Stimulated activated CD8-positive, alpha-beta memory T cell treated with anti-CD3 and anti-CD28 coated beads, Interleukin-4, amount 100 ng/mL, for 1 hour (primary cell): ENCODE measurements around the gene CASP8.
"Not testable (repeated sequence)": the region's sequence is repeated elsewhere in the genome, so short reads cannot be mapped to it uniquely, and the experiment has no call there.

ENCODE experiments used
- DNase-seq, 2 donors: peaks; one replicate each; pipeline ENCODE4 v3.0.0-alpha.2; 2020; ENCODE audit warnings: low read depth in 2 of 2, low spot score in 1 of 2

CASP8 gene

DNA sequence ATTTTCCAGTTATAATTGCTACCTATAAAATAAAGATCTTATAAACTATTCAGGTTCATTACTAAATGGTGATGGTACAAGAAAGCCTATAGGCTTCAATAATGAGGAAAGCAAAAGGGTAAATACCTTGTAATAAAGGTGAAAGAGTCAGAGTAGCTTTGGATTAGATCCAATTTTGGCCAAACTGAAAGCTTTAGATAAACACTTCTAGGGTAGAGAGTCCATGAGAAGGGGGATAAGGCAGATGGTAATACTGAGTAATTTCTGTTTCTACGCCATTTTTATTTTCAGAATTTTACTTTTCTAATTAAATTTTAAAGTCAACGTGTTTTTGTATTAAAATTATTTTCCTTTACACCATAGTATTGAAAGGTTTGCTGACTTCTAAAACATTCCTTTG lies 9.4 kb downstream of the CASP8 start:
- no peak for DNase-seq

DNA sequence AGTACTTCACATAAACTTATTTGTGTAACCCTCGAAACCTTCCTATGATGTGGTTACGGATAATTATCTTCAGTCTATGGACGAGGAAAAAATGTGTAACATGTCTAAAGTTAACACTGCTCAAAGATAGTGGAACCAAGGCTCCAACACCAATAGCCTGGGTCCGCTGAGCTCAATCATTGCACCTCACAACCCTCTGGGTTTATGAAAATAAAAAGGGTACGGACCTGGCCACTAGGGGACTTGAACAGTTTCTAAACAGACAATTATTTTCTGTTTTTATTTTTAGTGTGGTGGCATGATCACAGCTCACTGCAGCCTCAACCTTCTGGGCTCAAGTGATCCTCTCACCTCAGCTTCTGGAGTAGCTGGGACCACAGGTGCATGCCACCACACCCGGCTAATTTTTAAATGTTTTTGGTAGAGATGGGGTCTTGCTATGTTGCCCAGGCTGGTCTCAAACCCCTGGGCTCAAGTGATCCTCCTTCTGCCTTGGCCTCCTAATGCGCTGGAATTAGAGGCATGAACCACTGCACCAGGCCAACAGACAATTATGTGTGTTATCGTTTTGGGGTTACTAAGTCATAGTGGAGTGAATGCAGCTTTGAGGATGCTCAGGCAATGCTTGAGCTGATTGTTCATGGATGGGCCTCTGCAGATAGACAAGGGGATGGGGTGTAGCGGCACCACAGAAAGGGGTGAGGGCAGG lies 10.1 kb downstream of the CASP8 start:
- no peak for DNase-seq

DNA sequence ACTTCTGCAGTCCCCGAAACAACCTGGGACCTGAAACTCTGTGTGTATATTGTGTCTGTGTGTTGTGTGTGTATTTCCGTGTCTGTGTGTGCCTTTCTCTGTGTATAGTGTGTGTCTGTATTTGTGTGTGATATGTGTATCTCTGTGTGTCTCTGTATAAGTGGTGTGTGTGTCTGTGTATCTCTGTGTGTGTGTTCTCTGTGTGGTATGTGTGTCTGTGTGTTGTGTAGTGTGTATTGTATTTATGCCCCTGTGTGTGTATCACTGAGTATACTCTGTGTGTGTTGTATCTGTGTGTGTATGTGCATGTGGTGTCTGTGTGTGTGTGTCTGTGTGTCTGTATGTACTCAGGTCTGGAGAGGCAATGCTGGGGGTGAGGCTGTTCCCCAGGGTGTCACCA lies 11.6 kb downstream of the CASP8 start:
- no peak for DNase-seq

DNA sequence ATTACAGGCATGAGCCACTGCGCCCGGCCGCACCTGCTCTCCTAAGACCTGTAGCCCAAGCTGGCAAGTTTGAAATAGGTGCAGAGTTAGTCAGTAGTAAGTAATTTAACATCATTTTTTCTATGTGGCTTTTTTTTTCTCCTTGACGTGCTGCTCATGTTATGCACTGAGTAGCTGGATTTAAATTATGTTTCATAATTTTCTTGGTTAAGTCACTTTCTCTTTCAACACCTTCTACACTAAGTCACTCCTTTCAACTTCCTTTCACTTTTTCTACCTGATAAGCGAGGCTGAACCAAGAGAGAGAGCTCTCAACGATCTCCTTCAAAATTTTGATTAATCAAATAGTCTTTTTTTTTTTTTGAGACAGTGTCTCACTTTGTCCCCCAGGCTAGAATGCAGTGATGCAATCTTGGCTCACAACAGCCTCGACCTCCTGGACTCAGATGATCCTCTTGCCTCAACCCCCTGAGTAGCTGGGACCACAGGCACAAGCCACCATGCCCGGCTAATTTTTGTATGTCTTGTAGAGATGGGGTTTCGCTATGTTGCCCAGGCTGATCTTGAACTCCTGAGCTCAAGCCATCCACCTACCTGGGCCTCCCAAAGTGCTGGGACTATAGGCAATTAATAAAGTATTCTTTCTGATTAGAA lies 13.1 kb downstream of the CASP8 start:
- DNase-seq, result no peak

DNA sequence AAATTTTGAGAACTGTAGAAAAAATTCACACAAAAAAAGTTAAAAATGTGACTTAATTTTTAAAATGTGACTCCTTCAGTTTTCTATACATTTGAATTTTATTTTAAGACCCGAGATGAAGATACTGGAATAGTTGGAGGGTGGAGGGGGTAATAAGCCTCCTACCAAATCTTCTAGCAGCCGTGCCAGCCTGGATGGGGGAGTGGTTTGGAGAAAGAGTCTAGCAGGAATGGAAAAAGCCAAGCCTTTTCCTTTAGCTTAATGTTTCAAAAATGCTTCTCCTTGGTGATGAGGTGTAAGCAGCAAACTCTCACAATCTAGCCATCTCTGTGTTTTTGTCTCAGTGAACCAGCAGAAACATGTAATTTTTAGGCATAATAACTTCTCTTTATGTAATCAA lies 14.7 kb downstream of the CASP8 start:
- no peak for DNase-seq

DNA sequence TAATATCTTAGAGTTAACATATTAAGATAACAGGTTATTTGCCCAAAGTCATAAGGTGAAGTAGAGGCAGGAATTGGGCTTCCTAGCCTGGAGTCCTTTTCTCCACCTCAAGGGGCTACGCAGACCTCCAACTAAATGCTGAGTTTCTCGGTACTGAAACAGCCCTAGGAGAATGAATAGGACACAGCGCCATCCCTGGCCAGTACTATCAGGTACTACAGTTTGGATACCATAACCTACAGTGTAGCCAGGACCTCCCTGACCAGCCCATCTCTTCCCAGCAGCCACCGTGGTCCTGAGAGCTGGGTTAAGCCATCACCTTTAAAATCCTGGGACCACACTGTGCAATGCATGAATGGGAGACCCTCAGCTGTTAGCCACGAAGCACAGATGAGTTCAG lies 15.7 kb downstream of the CASP8 start:
- no peak for DNase-seq

DNA sequence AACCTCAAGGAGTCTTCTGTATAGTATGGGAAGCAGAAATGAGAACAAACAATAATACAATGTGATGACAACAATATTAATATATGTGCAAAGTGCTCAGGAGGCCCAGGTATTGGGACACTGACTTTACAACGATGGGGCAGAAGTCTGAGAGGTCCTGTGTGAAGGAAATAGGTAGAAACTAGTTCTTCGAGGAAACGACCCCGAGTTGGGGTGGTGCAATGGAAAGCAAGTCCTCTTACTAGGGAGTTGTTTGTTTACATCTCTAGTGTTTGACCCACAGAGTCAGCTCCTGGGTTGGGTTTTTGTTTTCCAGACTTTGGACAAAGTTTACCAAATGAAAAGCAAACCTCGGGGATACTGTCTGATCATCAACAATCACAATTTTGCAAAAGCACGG lies 16.2 kb downstream of the CASP8 start:
- no peak for DNase-seq

DNA sequence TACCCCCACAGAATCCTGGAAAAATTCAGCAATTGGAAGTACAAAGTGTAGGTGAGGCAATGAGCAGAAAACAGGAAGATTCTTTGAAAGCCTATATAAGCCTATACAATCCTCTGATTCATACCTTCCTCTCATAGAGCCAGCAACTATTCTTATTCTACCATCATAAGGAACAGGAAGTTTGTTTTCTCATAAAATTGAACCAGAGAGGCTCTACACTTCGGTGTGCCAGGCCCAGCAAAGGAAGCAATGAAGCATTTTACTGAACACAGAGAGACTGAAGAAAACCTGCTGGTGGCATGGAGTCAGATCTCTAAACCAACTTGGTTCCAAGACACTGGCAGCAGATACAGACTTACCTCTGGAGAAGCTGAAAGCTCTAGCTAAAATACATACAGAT lies 18.7 kb downstream of the CASP8 start:
- DNase-seq, result no peak

DNA sequence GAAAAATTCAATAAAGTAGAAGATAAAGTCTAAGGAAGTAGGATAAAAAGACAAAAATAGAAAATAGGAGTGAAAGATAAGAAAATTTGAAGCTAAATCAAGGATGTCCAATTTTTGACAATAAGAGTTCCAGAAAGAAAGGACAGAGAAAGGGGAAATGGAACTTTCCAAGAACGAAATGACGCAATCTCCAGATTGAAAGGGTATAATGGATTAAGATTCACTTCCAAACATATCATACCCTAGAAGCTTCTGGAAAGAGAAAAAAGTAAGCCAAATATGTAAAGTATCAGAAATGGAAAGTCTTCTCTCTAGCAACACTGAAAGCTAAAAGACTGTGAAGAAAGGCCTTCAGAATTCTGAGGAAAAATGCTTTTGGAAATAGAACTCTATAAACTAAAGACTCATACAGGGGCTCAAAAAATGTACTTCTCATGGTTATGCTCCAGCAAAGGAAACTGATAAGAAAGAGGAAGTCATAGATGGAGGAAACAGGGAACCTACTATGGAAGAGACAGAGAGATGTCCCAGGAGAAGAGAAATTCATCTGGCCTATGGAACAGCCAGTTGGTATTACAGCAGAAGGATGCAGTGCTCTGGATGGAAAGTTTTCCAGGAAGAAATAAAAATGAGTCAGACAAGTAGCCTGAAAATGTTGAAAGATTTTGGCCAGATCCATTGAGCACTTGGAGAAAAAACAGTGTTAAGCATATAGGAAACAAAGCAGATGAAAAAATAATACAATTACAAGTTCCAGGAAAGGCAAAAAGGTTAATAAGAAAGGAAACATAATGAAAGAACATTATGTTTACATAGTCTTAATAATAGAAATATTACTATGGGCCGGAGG lies 20.1 kb downstream of the CASP8 start:
- no peak for DNase-seq

DNA sequence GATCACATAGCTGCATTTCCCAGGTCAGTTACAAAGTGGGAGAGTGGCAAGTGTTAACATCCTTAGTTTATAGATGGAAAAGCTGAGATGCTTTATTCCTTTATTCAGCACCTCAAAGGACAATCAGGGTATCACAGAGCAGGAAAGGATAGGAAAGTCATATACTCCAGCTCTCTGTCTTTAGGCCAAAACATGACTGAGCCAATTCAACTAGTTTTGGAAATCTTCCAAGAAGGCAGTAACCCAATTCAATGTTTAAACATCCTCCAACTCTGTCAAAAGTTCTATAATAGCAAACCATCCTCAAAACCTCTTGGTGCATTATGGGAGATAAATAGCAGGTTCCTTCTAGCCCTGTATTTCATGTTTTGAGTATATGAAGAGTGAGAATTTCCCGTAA lies 25.2 kb downstream of the CASP8 start:
- DNase-seq, result no peak

DNA sequence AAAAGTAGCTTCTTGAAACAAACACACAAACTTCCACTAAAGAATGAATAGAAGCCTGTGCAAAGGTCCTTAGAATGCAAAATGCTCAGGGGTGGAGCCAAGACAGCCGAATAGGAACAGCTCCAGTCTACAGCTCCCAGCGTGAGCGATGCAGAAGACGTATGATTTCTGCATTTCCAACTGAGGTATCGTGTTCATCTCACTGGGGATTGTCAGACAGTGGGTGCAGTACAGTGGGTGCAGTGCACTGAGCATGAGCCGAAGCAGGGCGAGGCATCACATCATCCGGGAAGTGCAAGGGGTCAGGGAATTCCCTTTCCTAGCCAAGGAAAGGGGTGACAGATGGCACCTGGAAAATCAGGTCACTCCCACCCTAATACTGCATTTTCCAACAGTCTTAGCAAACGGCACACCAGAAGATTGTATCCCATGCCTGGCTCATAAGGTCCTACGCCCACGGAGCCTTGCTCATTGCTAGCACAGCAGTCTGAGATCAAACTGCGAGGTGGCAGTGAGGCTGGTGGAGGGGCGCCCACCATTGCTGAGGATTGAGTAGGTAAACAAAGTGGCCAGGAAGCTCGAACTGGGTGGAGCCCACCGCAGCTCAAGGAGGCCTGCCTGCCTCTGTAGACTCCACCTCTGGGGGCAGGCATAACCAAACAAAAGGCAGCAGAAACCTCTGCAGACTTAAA lies 30.3 kb downstream of the CASP8 start:
- not testable (repeated sequence) for DNase-seq

DNA sequence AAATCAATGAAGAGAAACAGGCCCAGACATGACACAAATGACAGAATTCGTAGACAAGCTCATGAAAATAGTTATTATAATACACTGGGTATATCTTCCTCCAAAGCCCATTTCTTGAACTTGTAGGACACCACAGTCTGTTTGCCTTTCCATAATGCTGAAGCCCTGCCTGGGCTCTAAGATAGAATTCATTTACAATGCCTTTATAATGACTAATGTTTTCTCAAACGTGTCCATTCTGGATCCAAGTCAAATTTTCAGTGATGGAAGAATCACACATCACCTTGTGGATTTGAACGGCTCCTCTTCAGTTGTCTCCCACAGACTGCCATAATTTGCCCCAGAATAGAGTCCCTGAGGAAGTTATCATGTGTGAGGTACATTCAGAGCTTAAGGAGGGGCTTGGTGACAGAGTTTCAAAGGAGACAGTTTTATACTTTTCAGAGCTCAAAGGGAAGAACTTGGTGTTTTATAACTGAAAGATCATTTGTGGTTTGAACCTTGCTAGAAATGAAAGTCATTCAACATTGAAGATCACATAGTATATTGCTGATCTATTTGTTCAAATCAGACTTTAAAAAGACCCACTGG lies 38.2 kb downstream of the CASP8 start:
- no peak for DNase-seq

DNA sequence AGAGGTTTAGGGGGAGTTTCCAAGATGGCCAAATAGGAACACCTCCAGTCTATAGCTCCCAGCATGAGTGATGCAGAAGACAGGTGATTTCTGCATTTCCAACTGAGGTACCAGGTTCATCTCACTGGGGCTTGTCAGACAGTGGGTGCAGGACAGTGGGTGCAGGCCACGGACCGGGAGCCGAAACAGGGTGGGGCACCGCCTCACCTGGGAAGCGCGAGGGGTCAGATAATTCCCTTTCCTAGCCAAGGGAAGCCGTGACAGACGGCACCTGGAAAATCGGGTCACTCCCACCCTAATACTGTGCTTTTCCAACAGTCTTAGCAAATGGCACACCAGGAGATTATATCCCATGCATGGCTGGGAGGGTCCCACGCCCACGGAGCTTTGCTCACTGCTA lies 39.6 kb downstream of the CASP8 start:
- not testable (repeated sequence) for DNase-seq

DNA sequence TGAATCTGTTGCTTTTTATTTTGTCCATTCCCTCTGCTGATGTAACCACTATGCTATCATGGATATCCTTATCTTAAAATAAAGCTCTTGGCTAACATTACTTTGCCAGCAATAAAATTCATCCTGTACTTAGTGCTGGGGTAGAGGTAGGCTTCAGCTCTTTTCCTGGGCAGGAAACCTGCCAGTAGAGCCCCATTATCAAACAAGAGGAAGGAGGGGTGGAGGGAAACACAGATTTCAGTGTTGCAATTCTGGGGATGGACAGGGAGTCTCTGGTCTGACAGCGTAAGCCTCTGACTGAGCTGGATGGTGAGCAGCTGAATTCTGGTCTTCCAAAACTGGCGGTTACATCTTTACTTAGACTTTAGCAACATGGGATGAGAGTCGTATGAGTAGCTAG lies 47.5 kb downstream of the CASP8 start:
- no peak for DNase-seq

DNA sequence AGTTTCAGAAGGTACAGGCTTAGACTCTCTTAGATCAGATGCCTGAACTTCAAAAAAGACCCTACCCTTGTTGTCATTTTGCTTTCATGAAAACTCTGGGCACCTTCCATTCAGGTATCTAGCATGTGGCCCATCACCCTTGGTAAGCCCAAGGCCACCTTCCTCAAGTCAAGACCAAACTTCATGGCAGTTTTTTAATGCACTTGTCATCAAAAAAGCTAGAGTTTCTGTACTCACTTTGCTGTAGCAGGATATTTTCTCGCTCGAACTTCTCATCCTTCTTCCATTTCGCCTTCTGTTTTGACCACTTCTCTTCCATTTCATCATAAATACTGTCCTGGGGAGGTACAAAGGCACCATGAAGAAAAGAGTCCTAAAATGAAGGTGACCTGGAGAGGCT lies 48.6 kb downstream of the CASP8 start:
- no peak for DNase-seq

DNA sequence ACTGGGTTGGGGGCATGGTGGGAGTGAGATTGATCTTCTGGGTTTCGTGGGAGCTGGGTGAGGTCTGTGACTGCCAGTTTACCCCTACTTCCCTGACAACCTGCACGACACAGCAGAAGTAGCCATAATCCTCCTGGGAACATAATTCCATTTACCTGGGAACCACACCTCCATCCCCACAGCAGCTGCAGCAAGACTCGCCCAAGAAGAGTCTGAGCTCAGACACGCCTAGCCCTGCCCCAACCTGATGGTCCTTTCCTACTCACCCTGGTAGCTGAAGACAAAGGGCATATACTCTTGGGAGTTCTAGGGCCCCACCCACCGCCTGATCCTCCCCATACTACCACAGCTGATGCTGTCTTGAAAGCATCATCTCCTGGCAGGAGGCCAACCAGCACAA lies 53.0 kb downstream of the CASP8 start:
- DNase-seq, result no peak

DNA sequence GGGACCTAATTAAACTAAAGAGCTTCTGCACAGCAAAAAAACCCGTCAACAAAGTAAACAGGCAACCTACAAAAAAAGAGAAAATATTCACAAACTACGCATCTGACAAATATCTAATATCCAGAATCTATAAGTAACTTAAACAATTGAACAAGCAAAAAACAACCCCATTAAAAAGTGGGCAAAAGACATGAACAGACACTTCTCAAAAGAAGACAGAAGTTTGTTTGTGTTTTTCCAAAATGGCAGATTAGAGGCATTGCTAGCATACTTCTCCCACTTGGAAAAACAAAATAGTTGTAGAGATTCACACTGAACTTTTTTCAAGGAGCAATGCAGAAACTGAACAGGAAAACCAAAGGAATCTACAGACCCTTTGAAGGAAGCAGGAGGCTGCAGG lies 59.2 kb downstream of the CASP8 start:
- no peak for DNase-seq

DNA sequence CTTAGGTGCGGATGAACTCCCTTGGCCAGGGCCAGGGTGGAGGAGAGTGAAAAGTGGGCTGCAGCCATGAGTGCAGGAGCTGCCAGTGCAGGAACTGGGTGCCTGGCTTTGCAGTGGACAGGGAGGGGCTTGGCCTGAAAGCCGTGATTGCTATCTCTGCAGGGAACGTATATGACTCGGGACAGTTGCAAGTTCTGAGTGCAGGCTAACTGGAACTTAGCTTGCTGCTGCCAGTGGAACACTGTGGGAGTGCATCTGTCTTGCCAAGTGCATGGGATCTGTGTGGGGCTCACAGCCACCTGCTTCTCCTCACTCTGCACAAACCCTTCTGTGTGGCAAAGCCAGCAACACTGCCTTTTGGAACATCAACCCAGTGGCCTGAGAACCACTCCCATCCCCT lies 59.9 kb downstream of the CASP8 start:
- DNase-seq, result no peak

DNA sequence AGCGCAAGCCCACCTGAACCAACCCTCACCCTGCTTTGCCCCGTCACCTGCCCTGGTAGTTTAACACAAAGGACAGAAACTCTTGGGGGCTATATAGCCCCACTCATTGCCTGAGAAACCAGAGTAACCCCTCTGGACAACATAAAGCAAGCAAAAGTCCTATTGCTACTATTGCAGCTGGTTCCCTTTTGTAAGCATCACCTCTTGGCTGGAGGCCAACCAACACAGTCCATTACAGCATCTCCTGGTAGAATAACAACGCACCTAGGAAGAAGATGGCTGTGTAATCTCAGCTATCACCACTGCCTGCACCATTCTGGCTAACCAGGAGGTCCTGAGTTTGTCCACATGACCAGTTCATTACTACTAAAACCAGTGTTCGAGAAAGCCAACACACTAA lies 60.4 kb downstream of the CASP8 start:
- DNase-seq, result no peak

DNA sequence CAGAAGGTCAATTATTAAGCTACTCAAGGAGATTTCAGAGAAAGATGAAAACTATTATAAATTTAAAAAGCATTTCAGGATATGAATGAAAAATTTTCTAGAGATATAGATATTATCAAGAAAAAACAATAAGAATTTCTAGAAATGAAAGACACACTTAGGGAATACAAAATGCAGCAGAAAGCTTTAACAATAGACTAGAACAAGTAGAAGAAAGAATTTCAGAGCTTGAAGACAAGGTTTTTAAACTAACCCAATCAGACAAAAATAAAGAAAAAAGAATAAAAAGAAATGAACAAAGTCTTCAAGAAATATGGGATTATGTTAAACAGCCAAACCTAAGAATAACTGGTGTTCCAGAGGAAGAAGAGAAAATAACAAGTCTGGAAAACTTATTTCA lies 62.4 kb downstream of the CASP8 start:
- DNase-seq, result no peak

DNA sequence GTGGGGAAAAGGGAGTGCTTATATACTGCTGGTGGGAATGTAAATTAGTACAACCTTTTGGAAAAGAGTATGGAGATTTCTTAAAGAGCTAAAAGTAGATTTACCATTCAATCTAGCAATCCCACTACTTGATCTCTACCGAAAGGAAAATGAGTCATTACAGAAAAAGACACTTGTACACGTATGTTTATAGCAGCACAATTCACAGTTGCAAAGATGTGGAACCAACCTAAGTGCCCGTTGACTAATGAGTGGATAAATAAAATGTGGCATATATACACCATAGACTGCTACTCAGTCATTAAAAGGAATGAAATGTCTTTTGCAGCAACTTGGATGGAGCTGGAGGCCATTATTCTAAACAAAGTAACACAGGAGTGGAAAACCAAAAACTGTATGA lies 67.3 kb downstream of the CASP8 start:
- DNase-seq, result no peak
